Urinary bladder (tissue), 4 donors: ENCODE results near the gene OR2L5. TPM values are rescaled to one million over a fixed set of nuclear protein-coding genes. Genes with fewer than 3 reads are reported as not detected.

ENCODE experiments used
- DNase-seq: peaks from one replicate; pipeline ENCODE4 v3.0.0-alpha.2; 2015; ENCODE audit errors: extremely low spot score
- H3K27ac ChIP-seq: one replicate; pipeline ENCODE4 v1.5.1; 2013; ENCODE audit warnings: low read depth, mild to moderate bottlenecking, moderate library complexity
- H3K36me3 ChIP-seq: one replicate; pipeline ENCODE4 v1.6.1; 2013; ENCODE audit warnings: mild to moderate bottlenecking, moderate library complexity; ENCODE audit not compliant: insufficient read depth
- H3K4me1 ChIP-seq: one replicate; pipeline ENCODE4 v1.6.1; 2013; ENCODE audit warnings: mild to moderate bottlenecking, moderate library complexity; ENCODE audit not compliant: insufficient read depth
- H3K4me3 ChIP-seq: one replicate; pipeline ENCODE4 v1.5.1; 2013; ENCODE audit warnings: low read depth, low read length
- WGBS: extraction: QIAGEN DNeasy Blood & Tissue Kit; methylation state at CpG from one replicate; pipeline ENCODE4 v1.1.7; 2013; 5-methylcytosine and 5-hydroxymethylcytosine counted together
- polyA plus RNA-seq: library from polyadenylated mRNA; stranded (reverse); fragments of 200-250 nt; gene quantifications from one replicate; pipeline ENCODE4 v1.2.3, GENCODE V29; 2013
- small RNA-seq: library from RNA; depleted of rRNA; stranded (forward); fragments of <200 nt; gene quantifications from one replicate; pipeline ENCODE3, GENCODE V24; 2014
- total RNA-seq: library from RNA; depleted of rRNA; stranded (reverse); fragments of >200 nt; gene quantifications from one replicate; pipeline ENCODE4 v1.2.3, GENCODE V29; 2014
- donor health status: healthy with polysubstance abuse.
- donor health status: healthy.

Gene OR2L5
- total and polyA plus RNA-seq, 2 donors: not detected

DNA sequence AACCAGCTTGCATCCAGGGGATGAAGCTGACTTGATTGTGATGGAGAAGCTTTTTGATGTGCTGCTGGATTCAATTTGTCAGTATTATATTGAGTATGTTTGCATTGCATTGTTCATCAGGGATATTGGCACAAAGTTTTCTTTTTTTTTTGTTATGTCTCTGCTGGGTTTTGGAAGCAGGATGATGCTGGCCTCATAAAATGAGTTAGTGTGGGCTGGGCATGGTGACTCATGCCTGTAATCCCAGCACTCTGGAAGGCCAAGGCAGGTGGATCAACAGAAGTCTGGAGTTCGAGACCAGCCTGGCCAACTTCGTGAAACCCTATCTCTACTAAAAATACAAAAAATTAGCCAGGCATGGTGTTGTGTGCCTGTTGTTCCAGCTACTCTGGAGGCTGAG is 41.8 kb downstream of the OR2L5 start:
- Histone ChIP-seq H3K4me3 (no peak overlapping the region), H3K36me3 (no peaks in the 10 kb centered on the region), H3K27ac (no peak overlapping the region), H3K4me1 (no peaks in the 10 kb centered on the region)
- WGBS: 61% methylated on average over 2 of the region's 2 CpGs
- no peak for DNase-seq

DNA sequence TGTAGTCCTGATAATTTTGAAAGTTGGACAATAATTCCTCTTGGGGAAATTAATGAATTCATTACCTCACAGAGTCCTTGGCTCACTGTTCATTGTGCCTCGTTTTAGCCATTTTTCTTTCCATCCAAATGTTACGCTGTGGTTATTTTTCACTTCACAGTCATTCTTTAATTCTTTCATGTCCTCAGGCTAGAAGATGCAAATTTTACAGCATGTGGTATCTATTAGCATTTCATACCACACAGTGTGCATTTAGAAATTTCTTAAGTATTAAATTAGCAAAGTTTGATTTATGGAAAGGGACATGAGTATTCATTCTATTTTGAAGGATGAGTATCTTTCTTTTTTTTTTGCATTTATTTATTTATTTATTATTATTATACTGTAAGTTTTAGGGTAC is 51.6 kb downstream of the OR2L5 start:
- no peak for DNase-seq
- WGBS: 78% methylated on average over 2 of the region's 2 CpGs
- Histone ChIP-seq H3K4me3 (no peak overlapping the region), H3K36me3 (no peaks in the 10 kb centered on the region), H3K27ac (no peak overlapping the region), H3K4me1 (no peaks in the 10 kb centered on the region)

DNA sequence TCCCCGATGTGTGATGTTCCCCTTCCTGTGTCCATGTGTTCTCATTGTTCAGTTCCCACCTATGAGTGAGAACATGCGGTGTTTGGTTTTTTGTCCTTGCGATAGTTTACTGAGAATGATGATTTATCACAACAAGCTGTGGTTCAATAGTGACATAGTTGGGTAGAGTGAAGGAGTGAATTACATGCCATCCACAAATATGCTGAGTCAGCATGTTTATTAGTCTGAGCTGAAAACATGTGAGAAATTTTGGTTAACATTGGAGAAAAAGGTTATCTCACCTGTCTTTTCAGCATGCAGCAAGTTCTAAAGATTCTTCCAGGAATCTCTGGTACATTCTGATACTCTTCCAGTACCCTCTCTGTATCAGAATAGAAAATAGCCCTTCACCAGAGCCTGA is 52.1 kb downstream of the OR2L5 start:
- Histone ChIP-seq H3K27ac (no peak overlapping the region), H3K4me3 (no peak overlapping the region), H3K36me3 (no peaks in the 10 kb centered on the region), H3K4me1 (no peaks in the 10 kb centered on the region)
- WGBS: 93% methylated on average over 3 of the region's 3 CpGs
- DNase-seq: no peak

Small RNAs within 50 kb of the gene (small RNA-seq; reads per million reads assigned to genes)
- not detected for gene RF00019

Other genes starting within 250 kb of the OR2L5 start
- not detected for gene OR14A16, start 189.5 kb upstream of the OR2L5 start, total RNA-seq
- gene OR14A16, start 189.5 kb upstream of the OR2L5 start, polyA plus RNA-seq: not detected
- not detected for gene OR11L1, start 171.8 kb upstream of the OR2L5 start, total RNA-seq
- gene OR11L1, start 171.8 kb upstream of the OR2L5 start, polyA plus RNA-seq: not detected
- gene TRIM58, start 156.5 kb upstream of the OR2L5 start, total RNA-seq: 3.1 TPM
- 0.43 TPM for gene TRIM58, start 156.5 kb upstream of the OR2L5 start, polyA plus RNA-seq
- 0.53 TPM for gene OR2W3, start 118.1 kb upstream of the OR2L5 start, total RNA-seq
- gene OR2W3, start 118.1 kb upstream of the OR2L5 start, polyA plus RNA-seq: 0.47 TPM
- not detected for gene OR2T8, start 93.4 kb upstream of the OR2L5 start, total RNA-seq
- not detected for gene OR2T8, start 93.4 kb upstream of the OR2L5 start, polyA plus RNA-seq
- not detected for gene OR2AJ1, start 88.8 kb upstream of the OR2L5 start, total RNA-seq
- not detected for gene OR2AJ1, start 88.8 kb upstream of the OR2L5 start, polyA plus RNA-seq
- gene OR2L8, start 64.8 kb upstream of the OR2L5 start, total RNA-seq: 0.53 TPM
- gene OR2L8, start 64.8 kb upstream of the OR2L5 start, polyA plus RNA-seq: not detected
- not detected for gene OR2AK2, start 48.4 kb upstream of the OR2L5 start, total RNA-seq
- gene OR2AK2, start 48.4 kb upstream of the OR2L5 start, polyA plus RNA-seq: not detected
- gene OR2L2, start 16.4 kb downstream of the OR2L5 start, total RNA-seq: 0.11 TPM
- 0.01 TPM for gene OR2L2, start 16.4 kb downstream of the OR2L5 start, polyA plus RNA-seq
- gene OR2L3, start 33.2 kb downstream of the OR2L5 start, total RNA-seq: not detected
- not detected for gene OR2L3, start 33.2 kb downstream of the OR2L5 start, polyA plus RNA-seq
- not detected for gene OR2L13, start 81.5 kb downstream of the OR2L5 start, total RNA-seq
- gene OR2L13, start 81.5 kb downstream of the OR2L5 start, polyA plus RNA-seq: 0.04 TPM
- gene OR2M5, start 131.5 kb downstream of the OR2L5 start, total RNA-seq: not detected
- gene OR2M5, start 131.5 kb downstream of the OR2L5 start, polyA plus RNA-seq: not detected
- not detected for gene OR2M2, start 161.2 kb downstream of the OR2L5 start, total RNA-seq
- gene OR2M2, start 161.2 kb downstream of the OR2L5 start, polyA plus RNA-seq: not detected
- gene OR2M3, start 183.6 kb downstream of the OR2L5 start, total RNA-seq: not detected
- not detected for gene OR2M3, start 183.6 kb downstream of the OR2L5 start, polyA plus RNA-seq
- gene OR2M4, start 217.8 kb downstream of the OR2L5 start, total RNA-seq: not detected
- not detected for gene OR2M4, start 217.8 kb downstream of the OR2L5 start, polyA plus RNA-seq